Measurements from ENCODE around the gene TOR1A.

Gene TOR1A

GRCh38 chr9:129851821-129852220 lies 27.9 kb upstream of the TOR1A start:
- no peak for DNase-seq (ENCODE audit: low read depth)

GRCh38 chr9:129850821-129851550 lies 27.1 kb upstream of the TOR1A start:
- peak; percentile 12 for DNase-seq (ENCODE audit: low read depth)

- DNase-seq (ENCODE audit: low read depth): no peak
These were observed 26.0 kb upstream of the TOR1A start for GRCh38 chr9:129849901-129850300.

GRCh38 chr9:129848712-129849441 lies 24.9 kb upstream of the TOR1A start:
- no peak for DNase-seq (ENCODE audit: low read depth)

- DNase-seq (ENCODE audit: low read depth): no peak
These were observed 21.4 kb upstream of the TOR1A start for GRCh38 chr9:129845373-129845772.

- DNase-seq (ENCODE audit: low read depth): no peak
These were observed 17.1 kb upstream of the TOR1A start for GRCh38 chr9:129841071-129841470.

GRCh38 chr9:129840034-129840433 lies 16.1 kb upstream of the TOR1A start:
- no peak for DNase-seq (ENCODE audit: low read depth)

GRCh38 chr9:129839324-129840023 lies 15.5 kb upstream of the TOR1A start:
- DNase-seq (ENCODE audit: low read depth): no peak

- peak; percentile 32 for DNase-seq (ENCODE audit: low read depth)
These were observed 14.8 kb upstream of the TOR1A start for GRCh38 chr9:129838707-129839259.

GRCh38 chr9:129836311-129837007 lies 12.5 kb upstream of the TOR1A start:
- DNase-seq (ENCODE audit: low read depth): no peak

GRCh38 chr9:129835860-129836223 lies 11.9 kb upstream of the TOR1A start:
- peak; percentile 21 for DNase-seq (ENCODE audit: low read depth)

- peak; percentile 94 for DNase-seq (ENCODE audit: low read depth)
These were observed 11.4 kb upstream of the TOR1A start, which contains the start of the genes C9orf78 and USP20 for GRCh38 chr9:129835128-129835859. Gene C9orf78 (minus strand): TSS chr9:129835275. CDS start chr9:129835221, 54 bp downstream. Gene USP20 (plus strand): TSS chr9:129835458. CDS start chr9:129852556, 17,098 bp downstream.

- peak; percentile 12 for DNase-seq (ENCODE audit: low read depth)
These were observed 10.7 kb upstream of the TOR1A start for GRCh38 chr9:129834489-129835127.

GRCh38 chr9:129832982-129833381 lies 9.0 kb upstream of the TOR1A start:
- no peak for DNase-seq (ENCODE audit: low read depth)

- DNase-seq (ENCODE audit: low read depth): no peak
These were observed 5.0 kb upstream of the TOR1A start for GRCh38 chr9:129828969-129829368.

GRCh38 chr9:129828051-129828450 lies 4.1 kb upstream of the TOR1A start:
- no peak for DNase-seq (ENCODE audit: low read depth)

- no peak for DNase-seq (ENCODE audit: low read depth)
These were observed 2.8 kb upstream of the TOR1A start for GRCh38 chr9:129826759-129827158.

GRCh38 chr9:129826344-129826743 lies 2.4 kb upstream of the TOR1A start:
- no peak for DNase-seq (ENCODE audit: low read depth)

- no peak for DNase-seq (ENCODE audit: low read depth)
These were observed 398 bp downstream of the TOR1A start for GRCh38 chr9:129823542-129823934.

GRCh38 chr9:129822898-129823541 lies 916 bp downstream of the TOR1A start:
- DNase-seq (ENCODE audit: low read depth): peak; percentile 35
